Measurements from ENCODE around the gene CD40. TPM values are rescaled to one million over a fixed set of nuclear protein-coding genes. Genes with fewer than 3 reads are reported as not detected.

Gene CD40
- total and polyA plus RNA-seq, 10 of the 15 experiments (the other 5 are each of a cell fraction or from before 2014, with no cell fraction given), result 40.8 to 193 (median 89.5) TPM

GRCh38 chr20:46152824-46153586, 34.9 kb downstream of the CD40 start:
- peaks cover 0 to 3% of the 10 kb centered on the region in 2 experiments; a peak in 2 of 4 replicates for H3K27me3 ChIP-seq (replicated peaks in 1 of 2; ENCODE audit: control insufficient read depth in 2 of 2, insufficient read depth in 2 of 2, low read length in 1 of 2)
- intact Hi-C loops (cut with micrococcal nuclease; ENCODE audit: unreplicated experiment), result no loop called here
- FAIRE-seq, result no peak

More at GRCh38 chr20:46152824-46153586, 34.9 kb downstream of the CD40 start:
- BruUV-seq (replicated peaks), result no TSS peak
- Histone ChIP-seq H2AFZ (ENCODE audit: control insufficient read depth, low read depth, low read length) (no peak overlapping the region), H3K4me3 (no peak overlapping the region), H3K4me1 (ENCODE audit: control insufficient read depth, insufficient read depth, low read length) (no peaks in the 10 kb centered on the region), H3K79me2 (ENCODE audit: control insufficient read depth, insufficient read depth, low read length) (no peaks in the 10 kb centered on the region), H4K20me1 (ENCODE audit: control insufficient read depth, insufficient read depth) (no peaks in the 10 kb centered on the region), H3K36me3 (ENCODE audit: control insufficient read depth in 2 of 2, insufficient read depth in 2 of 2, low read length in 1 of 2) (no peaks in the 10 kb centered on the region), H3K9me3 (replicated peaks; ENCODE audit: control insufficient read depth, insufficient read depth, low read length) (no peaks in the 10 kb centered on the region), H3K27ac (ENCODE audit: control insufficient read depth, insufficient read depth) (no peak overlapping the region), H3K9ac (ENCODE audit: control insufficient read depth, insufficient read depth, low read length) (no peak overlapping the region), H3K4me2 (ENCODE audit: control insufficient read depth, insufficient read depth) (no peak overlapping the region)
- ChIA-PET SMC1A (ENCODE audit: uncharacterized antibody, unreplicated experiment) (interaction anchor here (1.2 kb wide), 1 partner anchor 67 kb away, joined by 3 read pairs; no protein-coding TSS in a partner anchor), POLR2A (no interaction called here), RAD21 (ENCODE audit: unreplicated experiment) (no interaction called here), CTCF (interaction anchor here (0.8 to 1.7 kb wide), 6 partner anchors 20 to 131 kb away, joined by 3 to 8 read pairs (median 4); no protein-coding TSS in a partner anchor)
- 41% methylated on average over 33 of the region's 33 CpGs for WGBS (ENCODE audit: insufficient coverage, insufficient replicate concordance, low lambda C conversion rate, missing lambda C conversion rate)
- no peak for ATAC-seq
- DNase-seq (ENCODE audit: low read depth, low spot score), result no peak
- in situ Hi-C loops (cut with MboI), result no loop called here
- TF ChIP-seq NFXL1 (IDR thresholded peaks at IDR 0.05; ENCODE audit: borderline replicate concordance), result no peak
- TF ChIP-seq GATAD2B (conservative IDR thresholded peaks at IDR 0.05; ENCODE audit: low read depth), result no peak
- no peak for TF ChIP-seq ZSCAN29 (IDR thresholded peaks at IDR 0.05)
- no peak for TF ChIP-seq ETV6 (conservative IDR thresholded peaks at IDR 0.05 in 1 of 2, IDR thresholded peaks at IDR 0.05 in 1 of 2; ENCODE audit: borderline replicate concordance in 1 of 2, low read depth in 1 of 2)
- TF ChIP-seq TBL1XR1 (IDR thresholded peaks at IDR 0.05; ENCODE audit: low read depth, low read length), result no peak
- no peak for TF ChIP-seq NR2F1 (conservative IDR thresholded peaks at IDR 0.05)
- no peak for TF ChIP-seq LARP7 (IDR thresholded peaks at IDR 0.05)
- no peak for TF ChIP-seq POLR2A (IDR thresholded peaks at IDR 0.05; ENCODE audit: low read depth, low read length)
- TF ChIP-seq RFX5 (IDR thresholded peaks at IDR 0.05; ENCODE audit: low read depth, low read length), result no peak
- TF ChIP-seq ATF3 (IDR thresholded peaks at IDR 0.05; ENCODE audit: borderline replicate concordance, extremely low read depth, low read depth, low read length), result no peak
- TF ChIP-seq ZZZ3 (IDR thresholded peaks at IDR 0.05; ENCODE audit: control insufficient read depth, insufficient read length, low read depth), result no peak
- TF ChIP-seq HCFC1 (IDR thresholded peaks at IDR 0.05; ENCODE audit: low read length), result no peak
- no peak for TF ChIP-seq CEBPZ (IDR thresholded peaks at IDR 0.05; ENCODE audit: low read depth, low read length)
- TF ChIP-seq CREB1 (IDR thresholded peaks at IDR 0.05; ENCODE audit: low read depth), result no peak
- TF ChIP-seq USF1 (IDR thresholded peaks at IDR 0.05; ENCODE audit: borderline replicate concordance, extremely low read length, insufficient read depth, low read depth, low read length), result no peak
- TF ChIP-seq CHD4 (IDR thresholded peaks at IDR 0.05), result no peak
- no peak for TF ChIP-seq SKIL (IDR thresholded peaks at IDR 0.05; ENCODE audit: low read depth, poor library complexity, severe bottlenecking)

All from GM12878 (cell line).